Stimulated activated CD8-positive, alpha-beta memory T cell treated with anti-CD3 and anti-CD28 coated beads, Interleukin-15, amount 100 ng/mL, for 24 hours (primary cell): ENCODE measurements around the gene BID.

Source experiments
- DNase-seq: peaks from one replicate; pipeline ENCODE4 v3.0.0-alpha.2; 2020; ENCODE audit warnings: low read depth

The BID gene

DNA sequence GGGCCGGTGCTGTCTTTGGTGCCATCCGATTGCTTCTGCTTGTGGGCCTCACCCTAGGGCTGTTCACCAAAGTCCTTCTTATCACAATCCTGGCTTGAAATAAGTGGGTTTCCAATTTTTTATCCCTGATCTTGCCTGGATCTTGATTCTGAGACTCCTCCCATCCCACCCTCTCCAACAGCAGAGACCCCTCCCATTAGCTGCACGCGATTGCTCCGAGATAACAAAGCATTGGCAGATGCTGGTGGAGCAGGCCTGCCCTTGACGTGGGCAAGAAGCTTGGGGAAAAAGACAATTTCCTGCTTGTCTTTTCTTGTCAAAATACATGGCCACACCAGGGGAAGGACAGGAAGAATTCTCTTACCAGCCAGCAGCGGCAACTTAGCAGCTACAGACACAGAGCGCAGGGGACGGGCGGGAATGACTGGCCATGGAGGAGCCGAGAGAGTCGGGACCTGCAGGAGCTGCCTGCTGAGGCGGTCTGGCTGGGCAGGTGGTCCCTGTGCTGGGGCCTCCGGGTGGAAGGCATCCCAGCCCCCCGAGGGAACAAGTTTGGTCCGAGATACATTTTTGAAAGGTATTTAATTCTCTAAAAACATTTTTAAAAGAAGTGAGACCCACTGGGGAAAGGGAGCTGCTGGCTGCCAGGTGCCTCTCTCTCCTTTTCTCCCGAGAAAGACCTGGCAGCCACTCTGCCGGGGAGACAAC, 9.7 kb upstream of the BID start:
- DNase-seq = no peak

DNA sequence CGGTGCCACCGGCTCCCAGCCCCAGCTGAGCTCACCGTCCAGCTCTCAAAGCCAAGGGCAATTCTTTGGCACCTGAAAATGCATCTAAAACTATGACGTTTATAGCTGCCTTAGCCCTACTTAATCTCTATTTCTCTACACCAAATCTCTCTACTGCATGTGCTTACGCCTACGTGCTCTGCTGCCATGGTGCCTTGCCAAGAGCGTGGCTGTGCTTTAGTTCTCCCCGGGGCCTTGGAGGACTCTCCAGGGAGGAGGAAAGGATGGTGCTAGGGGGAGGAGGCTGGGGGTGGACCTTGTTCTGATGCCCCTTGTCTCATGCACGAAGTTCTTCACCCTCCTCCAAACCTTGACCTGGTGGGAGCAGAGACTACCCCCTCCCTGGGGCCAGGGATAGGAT, 9.0 kb upstream of the BID start:
- DNase-seq = no peak

GRCh38 chr22:17782621-17783020, 8.4 kb upstream of the BID start:
- no peak for DNase-seq

DNA sequence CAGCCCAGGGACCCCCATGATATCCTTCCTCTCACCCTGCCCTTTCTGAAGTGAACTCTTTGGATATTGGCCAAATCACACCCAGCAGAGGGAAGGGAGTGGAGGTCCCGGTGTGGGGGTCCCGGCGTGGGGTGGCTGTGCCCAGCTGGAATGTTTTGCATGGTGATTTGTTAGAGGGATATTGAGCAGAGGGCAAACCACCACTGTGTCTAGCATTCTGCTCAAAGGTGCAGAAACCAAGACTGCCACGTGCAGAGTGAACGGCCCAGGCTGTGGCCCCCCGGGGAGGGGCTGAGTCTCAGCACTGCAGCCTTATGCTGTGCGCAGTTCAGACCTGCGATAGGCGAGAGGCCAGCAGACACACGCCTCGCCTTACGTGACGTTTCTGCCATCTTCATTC, 7.9 kb upstream of the BID start:
- DNase-seq = no peak

GRCh38 chr22:17781319-17782031, 7.2 kb upstream of the BID start:
- DNase-seq = no peak

DNA sequence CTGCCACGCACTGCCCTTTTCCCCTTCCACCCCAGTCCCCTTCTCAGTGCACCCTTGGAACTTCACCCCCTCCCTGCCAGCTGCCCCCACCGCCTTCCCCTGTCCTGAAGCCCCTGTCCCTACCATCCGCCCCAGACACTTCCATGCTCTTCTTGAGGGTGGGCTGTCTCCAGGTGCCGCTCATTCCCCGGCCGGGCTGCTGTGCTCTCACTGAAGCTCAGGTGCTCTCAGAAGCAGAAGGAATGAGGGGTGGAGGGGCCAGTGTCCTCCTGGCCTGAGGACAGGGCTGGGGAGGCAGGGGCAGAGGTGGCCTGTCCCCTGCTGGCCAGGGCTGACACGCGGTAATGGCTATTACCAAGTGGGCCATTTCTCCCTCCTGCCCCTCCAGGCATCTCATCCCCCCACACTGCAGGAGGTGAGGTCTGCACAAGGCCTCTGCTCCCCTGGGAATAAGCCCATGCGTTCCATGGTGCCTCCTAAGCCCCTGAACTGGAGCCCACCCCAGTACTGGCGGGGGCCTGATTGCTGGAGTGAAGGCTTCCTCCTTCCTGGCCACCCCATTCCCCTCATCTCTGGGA, 6.6 kb upstream of the BID start:
- DNase-seq = no peak

- no peak for DNase-seq
These were observed 6.0 kb upstream of the BID start for GRCh38 chr22:17780116-17780740.

- no peak for DNase-seq
These were observed 5.2 kb upstream of the BID start for GRCh38 chr22:17779286-17780115.

DNA sequence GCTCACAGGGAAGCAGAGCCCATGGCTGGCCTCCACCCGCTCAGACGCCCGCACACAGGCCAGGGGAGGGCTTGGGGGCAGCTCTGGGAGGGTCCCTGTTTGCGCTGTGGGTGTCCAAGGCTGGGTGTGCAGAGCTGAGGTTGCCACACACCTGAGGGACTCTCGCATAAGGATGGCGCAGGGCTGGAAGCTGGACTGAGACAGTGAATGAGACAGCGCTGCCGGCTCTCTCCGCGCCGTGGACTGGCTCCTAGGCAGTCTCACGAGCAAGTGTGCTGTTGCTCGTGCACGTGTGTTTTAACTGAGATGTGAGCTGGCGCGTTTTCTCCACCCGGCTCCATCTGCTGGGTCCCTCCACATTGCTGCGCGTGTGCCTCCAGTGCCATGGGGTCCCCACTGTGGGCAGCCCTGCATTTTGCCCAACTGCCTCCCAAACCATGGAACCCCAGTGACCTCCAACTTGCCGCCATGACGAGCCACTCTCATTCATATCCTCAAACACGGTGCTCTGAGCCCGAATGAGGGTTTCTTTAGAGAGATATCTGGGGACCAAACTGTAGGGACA, 4.2 kb upstream of the BID start:
- DNase-seq = no peak

DNA sequence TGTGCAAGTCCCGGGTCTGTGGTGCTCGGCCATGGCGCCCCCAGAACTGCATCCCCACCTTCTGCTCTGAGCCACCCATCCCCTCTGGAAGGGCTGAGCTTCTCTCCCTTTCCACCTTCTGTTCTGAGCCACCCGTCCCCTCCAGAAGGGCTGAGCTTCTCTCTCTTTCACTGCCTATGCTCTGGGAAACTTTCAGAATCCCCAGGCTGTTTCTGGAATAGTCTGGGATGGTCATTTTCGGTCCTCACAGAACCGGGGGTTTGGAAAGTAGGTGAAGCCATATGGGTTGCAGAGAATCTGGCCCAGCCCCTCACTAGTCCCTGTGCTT, 3.4 kb upstream of the BID start:
- no peak for DNase-seq

- DNase-seq = no peak
These were observed 2.9 kb upstream of the BID start for GRCh38 chr22:17777005-17777716.

DNA sequence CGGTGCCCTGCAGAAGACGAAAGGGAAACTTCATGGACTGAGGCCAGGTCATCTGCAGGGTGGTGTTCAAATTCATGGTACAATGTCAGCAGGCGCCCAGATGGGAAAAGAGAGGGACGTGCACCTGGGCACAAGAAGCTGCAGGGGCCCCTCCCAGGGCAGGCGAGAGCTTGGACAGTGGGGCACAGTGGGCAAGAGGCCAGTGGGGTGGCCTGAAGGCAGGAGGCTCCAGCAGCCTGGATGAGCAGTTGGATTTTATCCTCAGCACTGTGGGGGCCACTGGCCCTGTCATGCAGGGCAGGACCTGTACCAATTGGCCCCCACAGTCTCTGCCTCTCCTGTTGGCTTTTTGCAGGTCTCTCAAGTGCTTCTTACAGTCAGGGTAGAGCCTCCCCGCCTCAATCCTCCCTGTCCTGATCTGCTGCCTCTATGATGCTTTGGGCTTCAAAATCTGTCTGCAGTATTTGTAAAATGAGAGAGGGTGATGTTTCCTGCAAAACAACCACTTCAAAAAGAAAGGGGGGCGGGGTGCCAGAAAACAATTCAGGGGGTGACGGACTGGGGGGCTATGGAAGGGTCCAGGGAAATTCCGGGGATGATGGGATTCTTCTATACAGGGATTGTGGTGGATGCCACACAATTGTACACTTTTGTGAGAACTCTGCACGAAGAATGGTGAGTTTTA, 1.7 kb upstream of the BID start:
- DNase-seq = no peak

- DNase-seq = no peak
These were observed 837 bp upstream of the BID start for GRCh38 chr22:17774926-17775685.

- DNase-seq = no peak
These were observed 563 bp downstream of the BID start for GRCh38 chr22:17773606-17774205.

GRCh38 chr22:17772958-17773605, 1.2 kb downstream of the BID start:
- no peak for DNase-seq

- DNase-seq = no peak
These were observed 1.9 kb downstream of the BID start for GRCh38 chr22:17772249-17772957.

DNA sequence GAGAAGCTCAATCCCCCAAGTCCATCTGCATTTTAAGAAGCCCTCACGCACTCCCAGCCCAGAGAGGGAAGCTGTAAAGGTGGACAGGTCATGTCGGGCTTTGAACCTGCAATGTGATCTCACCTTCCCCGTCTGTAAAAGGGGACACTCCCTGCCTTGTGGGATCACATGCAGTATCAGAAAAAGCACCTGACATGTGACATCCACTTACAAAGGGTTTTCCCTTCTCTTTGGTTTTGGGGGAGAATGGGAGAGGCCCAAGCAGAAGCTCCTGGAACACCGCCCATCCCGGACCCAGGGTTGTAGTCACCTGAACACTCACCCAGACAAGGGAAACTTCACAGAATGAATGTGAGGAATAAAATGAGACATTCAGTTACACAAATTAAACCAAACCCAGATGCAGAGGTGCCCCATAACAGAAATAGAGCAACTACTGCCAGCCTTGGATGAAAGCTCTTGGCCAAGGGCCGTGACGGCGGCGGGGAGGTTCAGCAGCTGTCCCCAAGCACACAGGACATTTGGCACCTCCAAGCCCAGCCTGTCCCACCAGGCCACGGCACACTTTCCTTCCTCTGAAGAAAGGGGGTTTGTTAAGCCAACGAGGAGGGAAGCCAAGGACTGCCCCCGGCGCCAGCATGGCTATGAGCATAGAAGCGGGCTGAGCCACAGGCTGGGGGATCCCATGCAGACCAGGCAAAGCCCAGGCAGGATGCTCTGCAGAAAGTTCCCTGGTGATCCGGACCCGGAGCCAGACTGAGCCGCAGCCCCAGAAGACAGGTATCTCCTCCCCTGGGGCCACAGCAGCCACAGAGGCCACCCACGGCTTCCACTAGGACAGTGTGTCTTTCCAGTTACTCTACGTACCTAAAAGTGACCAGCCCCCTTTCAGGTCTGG, 3.8 kb downstream of the BID start:
- DNase-seq = no peak
